Uterus (tissue), 2 donors: ENCODE data around the gene INO80.

ENCODE experiments used
- CTCF ChIP-seq, 4 experiments: fragments of 200-600 bp in 2 of 4; fragments of 450-650 bp in 2 of 4; sonication (generic) in 2 of 4; IDR thresholded peaks; one replicate each; pipeline ENCODE4 v1.5.1; 2016 to 2019; ENCODE audit warnings: antibody characterized with exemption in 4 of 4, mild to moderate bottlenecking in 2 of 4, moderate library complexity in 1 of 4
- POLR2A ChIP-seq, 2 donors: fragments of 450-650 bp; IDR thresholded peaks; one replicate each; pipeline ENCODE4 v1.6.1; 2016; ENCODE audit warnings: antibody characterized with exemption in 2 of 2, mild to moderate bottlenecking in 1 of 2, moderate library complexity in 1 of 2

GRCh38 chr15:40969363-40969762 is 146.7 kb downstream of the INO80 start:
- no peak for TF ChIP-seq CTCF (IDR thresholded peaks at IDR 0.05)
- no peak for TF ChIP-seq POLR2A (IDR thresholded peaks at IDR 0.05)
